ENCODE measurements around the gene IL22RA1.

The IL22RA1 gene

GRCh38 chr1:24098102-24098501 lies 44.8 kb downstream of the IL22RA1 start:
- TF ChIP-seq CTCF (IDR thresholded peaks at IDR 0.05), result no peak
- TF ChIP-seq ZFX (IDR thresholded peaks at IDR 0.05; ENCODE audit: borderline replicate concordance), result no peak
- H3K27ac ChIP-seq, result no peak overlapping the region

GRCh38 chr1:24097663-24098062 lies 45.3 kb downstream of the IL22RA1 start:
- no peak for TF ChIP-seq CTCF (IDR thresholded peaks at IDR 0.05)
- TF ChIP-seq ZFX (IDR thresholded peaks at IDR 0.05; ENCODE audit: borderline replicate concordance), result no peak
- no peak overlapping the region for H3K27ac ChIP-seq

GRCh38 chr1:24096739-24097103 lies 46.2 kb downstream of the IL22RA1 start:
- TF ChIP-seq CTCF (IDR thresholded peaks at IDR 0.05), result no peak
- H3K27ac ChIP-seq, result no peak overlapping the region

GRCh38 chr1:24096009-24096738 lies 46.8 kb downstream of the IL22RA1 start:
- TF ChIP-seq ZFX (IDR thresholded peaks at IDR 0.05; ENCODE audit: borderline replicate concordance) (no peak), CTCF (IDR thresholded peaks at IDR 0.05) (no peak)
- H3K27ac ChIP-seq, result no peak overlapping the region

- no peak overlapping the region for H3K27ac ChIP-seq
- TF ChIP-seq CTCF (IDR thresholded peaks at IDR 0.05), result no peak
- TF ChIP-seq ZFX (IDR thresholded peaks at IDR 0.05; ENCODE audit: borderline replicate concordance), result no peak
Measured at GRCh38 chr1:24095140-24095859, 47.6 kb downstream of the IL22RA1 start.

GRCh38 chr1:24094554-24094953 lies 48.4 kb downstream of the IL22RA1 start:
- TF ChIP-seq CTCF (IDR thresholded peaks at IDR 0.05), result no peak
- no peak for TF ChIP-seq ZFX (IDR thresholded peaks at IDR 0.05; ENCODE audit: borderline replicate concordance)
- no peak overlapping the region for H3K27ac ChIP-seq

- TF ChIP-seq CTCF (IDR thresholded peaks at IDR 0.05), result no peak
- TF ChIP-seq ZFX (IDR thresholded peaks at IDR 0.05; ENCODE audit: borderline replicate concordance), result no peak
Measured at GRCh38 chr1:24093732-24094131, 49.2 kb downstream of the IL22RA1 start.

More at GRCh38 chr1:24093732-24094131, 49.2 kb downstream of the IL22RA1 start:
- H3K27ac ChIP-seq, result no peak overlapping the region

Data from 22Rv1 (cell line).